Testis (tissue), 3 donors: Measurements from ENCODE around the gene CD109. TPM values are rescaled to one million over a fixed set of nuclear protein-coding genes. Genes with fewer than 3 reads are reported as not detected.

Experiments
- DNase-seq: peaks from one replicate; pipeline ENCODE4 v3.0.0-alpha.2; 2019
- H3K27ac ChIP-seq, 2 donors: fragments of 200-600 bp; sonication (generic); one replicate each; pipeline ENCODE4 v1.5.1; 2019
- H3K27me3 ChIP-seq: fragments of 200-600 bp; sonication (generic); one replicate; pipeline ENCODE4 v1.5.1; 2019
- H3K36me3 ChIP-seq: fragments of 200-600 bp; sonication (generic); one replicate; pipeline ENCODE4 v1.5.1; 2017; ENCODE audit warnings: low read depth; ENCODE audit errors: missing control alignments
- H3K4me1 ChIP-seq: fragments of 200-600 bp; sonication (generic); one replicate; pipeline ENCODE4 v1.5.1; 2019
- H3K4me3 ChIP-seq, 2 donors: fragments of 200-600 bp; sonication (generic); one replicate each; pipeline ENCODE4 v1.5.1; 2017 to 2019
- H3K9me3 ChIP-seq: fragments of 200-600 bp; sonication (generic); one replicate; pipeline ENCODE4 v1.5.1; 2017
- CTCF ChIP-seq, 3 experiments: fragments of 450-650 bp in 2 of 3; fragments of 200-600 bp in 1 of 3; sonication (generic) in 1 of 3; IDR thresholded peaks; one replicate each; pipeline ENCODE4 v1.5.1; 2016 to 2019; ENCODE audit warnings: antibody characterized with exemption in 3 of 3, mild to moderate bottlenecking in 2 of 3, moderate library complexity in 1 of 3
- POLR2A ChIP-seq: fragments of 450-650 bp; IDR thresholded peaks from one replicate; pipeline ENCODE4 v1.6.1; 2017; ENCODE audit warnings: antibody characterized with exemption, mild to moderate bottlenecking, moderate library complexity
- WGBS, 2 donors: methylation state at CpG; one replicate each; pipeline ENCODE4 v1.1.5; 2018; 5-methylcytosine and 5-hydroxymethylcytosine counted together
- intact Hi-C: fragments of 100-400 bp; cut with DNase I; formaldehyde crosslinking; loops from one replicate; pipeline ENCODE4 v1.15.1; 2023; ENCODE audit warnings: low total_unique reads
- polyA plus RNA-seq: library from polyadenylated mRNA; stranded (reverse); fragments of 350-450 nt; fragmentation: Illumina TruSeq; extraction: RNeasy Lipid Tissue Mini Kit (QIAGEN cat#74804); gene quantifications from one replicate; pipeline ENCODE4 v1.2.3, GENCODE V29; 2014; ENCODE audit warnings: low read depth, low replicate concordance; ENCODE audit not compliant: insufficient read depth
- total RNA-seq, 2 donors: library from RNA; depleted of rRNA; stranded (reverse); fragments of >200 nt; gene quantifications; one replicate each; pipeline ENCODE4 v1.2.3, GENCODE V29; 2016

Gene CD109
- total and polyA plus RNA-seq, 3 donors from 2014 or later = 4.0 to 7.0 (median 5.4) TPM

- Histone ChIP-seq H3K4me3 (no peak overlapping the region), H3K27ac (no peak overlapping the region), H3K27me3 (no peaks in the 10 kb centered on the region), H3K36me3 (no peaks in the 10 kb centered on the region), H3K9me3 (no peaks in the 10 kb centered on the region), H3K4me1 (no peaks in the 10 kb centered on the region)
- no peak for TF ChIP-seq CTCF (IDR thresholded peaks at IDR 0.05)
- no peak for TF ChIP-seq POLR2A
- intact Hi-C loops = no loop called here
- DNase-seq = no peak
- 73 to 89% methylated on average over 1 of the region's 1 CpG for WGBS, 2 donors
These were observed 162.4 kb downstream of the CD109 start for GRCh38 chr6:73858376-73858775.

GRCh38 chr6:73860303-73860702 lies 164.3 kb downstream of the CD109 start:
- intact Hi-C loops = no loop called here
- Histone ChIP-seq H3K4me3 (no peak overlapping the region), H3K36me3 (no peaks in the 10 kb centered on the region), H3K27ac (no peak overlapping the region), H3K4me1 (no peaks in the 10 kb centered on the region), H3K9me3 (no peaks in the 10 kb centered on the region), H3K27me3 (no peaks in the 10 kb centered on the region)
- WGBS, 2 donors = 89 to 95% methylated on average over 1 of the region's 1 CpG
- DNase-seq = no peak
- TF ChIP-seq CTCF (IDR thresholded peaks at IDR 0.05) (no peak), POLR2A (no peak)

GRCh38 chr6:73866305-73866704 lies 170.3 kb downstream of the CD109 start:
- intact Hi-C loops = no loop called here
- no peak for TF ChIP-seq POLR2A
- no peak for TF ChIP-seq CTCF (IDR thresholded peaks at IDR 0.05)
- Histone ChIP-seq H3K4me1 (no peaks in the 10 kb centered on the region), H3K9me3 (no peaks in the 10 kb centered on the region), H3K27ac (no peak overlapping the region), H3K36me3 (no peaks in the 10 kb centered on the region), H3K4me3 (no peak overlapping the region), H3K27me3 (no peaks in the 10 kb centered on the region)
- no peak for DNase-seq

GRCh38 chr6:73867411-73867810 lies 171.4 kb downstream of the CD109 start:
- no peaks in the 10 kb centered on the region for H3K36me3 ChIP-seq
- no peak for TF ChIP-seq POLR2A
- TF ChIP-seq CTCF (IDR thresholded peaks at IDR 0.05) = no peak
- 71 to 78% methylated on average over 3 of the region's 3 CpGs for WGBS, 2 donors

GRCh38 chr6:73870907-73871306 lies 174.9 kb downstream of the CD109 start:
- no peak for TF ChIP-seq CTCF (IDR thresholded peaks at IDR 0.05)
- TF ChIP-seq POLR2A = no peak
- Histone ChIP-seq H3K27ac (no peak overlapping the region), H3K27me3 (no peaks in the 10 kb centered on the region), H3K4me1 (no peaks in the 10 kb centered on the region), H3K9me3 (no peaks in the 10 kb centered on the region), H3K36me3 (no peaks in the 10 kb centered on the region), H3K4me3 (no peak overlapping the region)
- no peak for DNase-seq
- intact Hi-C loops = no loop called here
- WGBS, 2 donors = 79 to 92% methylated on average over 3 of the region's 3 CpGs

More at GRCh38 chr6:73867411-73867810, 171.4 kb downstream of the CD109 start:
- Histone ChIP-seq H3K9me3 (no peaks in the 10 kb centered on the region), H3K4me1 (no peaks in the 10 kb centered on the region), H3K27me3 (no peaks in the 10 kb centered on the region), H3K4me3 (no peak overlapping the region), H3K27ac (no peak overlapping the region)
- no peak for DNase-seq
- intact Hi-C loops = no loop called here
